ENCODE measurements around the gene NTN1.

The NTN1 gene

GRCh38 chr17:9271989-9272388, 250.7 kb downstream of the NTN1 start:
- H3K4me3 ChIP-seq (ENCODE audit: low read depth, low read length), result no peak overlapping the region
- POLR2A ChIA-PET, result no interaction called here
- CTCF ChIA-PET, result no interaction called here
- H3K27ac ChIP-seq (ENCODE audit: extremely low read depth, low read depth, low read length), result no peak overlapping the region
- no peaks in the 10 kb centered on the region for H3K4me1 ChIP-seq (ENCODE audit: control insufficient read depth, insufficient read depth, low read length)
- no peaks in the 10 kb centered on the region for H3K9me3 ChIP-seq (ENCODE audit: control insufficient read depth, insufficient read depth, low read depth, low read length)
- H3K36me3 ChIP-seq (ENCODE audit: control insufficient read depth in 2 of 2, insufficient read depth in 1 of 2, low read length in 2 of 2), result no peaks in the 10 kb centered on the region
- TF ChIP-seq ZNF600 (tag by site-specific recombination; IDR thresholded peaks at IDR 0.05), result no peak
- TF ChIP-seq INSM2 (tag by site-specific recombination; IDR thresholded peaks at IDR 0.05), result no peak
- no peak for TF ChIP-seq ZNF146 (tag by site-specific recombination; IDR thresholded peaks at IDR 0.05)
- no peak for TF ChIP-seq ZNF548 (tag by site-specific recombination; IDR thresholded peaks at IDR 0.05)
- TF ChIP-seq PATZ1 (tag by site-specific recombination; IDR thresholded peaks at IDR 0.05), result no peak
- no peak for TF ChIP-seq ZNF10 (tag by site-specific recombination; IDR thresholded peaks at IDR 0.05)
- TF ChIP-seq ZNF529 (tag by site-specific recombination; IDR thresholded peaks at IDR 0.05; ENCODE audit: insufficient replicate concordance), result no peak

GRCh38 chr17:9272501-9273200, 251.3 kb downstream of the NTN1 start:
- ChIA-PET POLR2A (no interaction called here), CTCF (no interaction called here)
- H3K27ac ChIP-seq (ENCODE audit: extremely low read depth, low read depth, low read length), result no peak overlapping the region
- no peaks in the 10 kb centered on the region for H3K36me3 ChIP-seq (ENCODE audit: control insufficient read depth in 2 of 2, insufficient read depth in 1 of 2, low read length in 2 of 2)
- no peaks in the 10 kb centered on the region for H3K9me3 ChIP-seq (ENCODE audit: control insufficient read depth, insufficient read depth, low read depth, low read length)
- no peaks in the 10 kb centered on the region for H3K4me1 ChIP-seq (ENCODE audit: control insufficient read depth, insufficient read depth, low read length)
- no peak overlapping the region for H3K4me3 ChIP-seq (ENCODE audit: low read depth, low read length)
- no peak for TF ChIP-seq PRDM2 (tag by site-specific recombination; IDR thresholded peaks at IDR 0.05; ENCODE audit: borderline replicate concordance)
- no peak for TF ChIP-seq HIC1 (tag by site-specific recombination; IDR thresholded peaks at IDR 0.05)
- no peak for TF ChIP-seq ZNF645 (tag by site-specific recombination; IDR thresholded peaks at IDR 0.05)

All from HEK293 (cell line).